H9 (cell line): Measurements from ENCODE around the gene KDM4C. TPM values are rescaled to one million over a fixed set of nuclear protein-coding genes. Genes with fewer than 3 reads are reported as not detected.

Experiments used
- DNase-seq: peaks from one replicate; pipeline ENCODE4 v3.0.0-alpha.2; 2017
- H2AFZ ChIP-seq: one replicate; pipeline ENCODE4 v1.6.1; 2013; ENCODE audit warnings: mild to moderate bottlenecking, low read length, control low read depth, moderate library complexity
- H2AK5ac ChIP-seq: 2 replicates; pipeline ENCODE4 v1.6.1; 2013; ENCODE audit warnings: low read length, control low read depth, mixed read lengths; ENCODE audit not compliant: insufficient read length
- H2BK120ac ChIP-seq: one replicate; pipeline ENCODE4 v1.6.1; 2013; ENCODE audit warnings: low read depth, mild to moderate bottlenecking, low read length, control low read depth, inconsistent platforms; ENCODE audit not compliant: poor library complexity, severe bottlenecking
- H2BK12ac ChIP-seq: 2 replicates; pipeline ENCODE4 v1.6.1; 2013; ENCODE audit warnings: low read length, control low read depth, mixed read lengths, low read depth; ENCODE audit not compliant: insufficient read length
- H2BK15ac ChIP-seq: 2 replicates; pipeline ENCODE4 v1.6.1; 2013; ENCODE audit warnings: low read depth, low read length, control low read depth
- H2BK20ac ChIP-seq: one replicate; pipeline ENCODE4 v1.6.1; 2013; ENCODE audit warnings: low read depth, mild to moderate bottlenecking, low read length, control low read depth, inconsistent platforms; ENCODE audit not compliant: poor library complexity, severe bottlenecking
- H2BK5ac ChIP-seq: 2 replicates; pipeline ENCODE4 v1.6.1; 2013; ENCODE audit warnings: low read length, control low read depth, mixed read lengths; ENCODE audit not compliant: insufficient read length
- H3K14ac ChIP-seq: 2 replicates; pipeline ENCODE4 v1.6.1; 2013; ENCODE audit warnings: low read length, control low read depth; ENCODE audit not compliant: insufficient read depth
- H3K18ac ChIP-seq: 2 replicates; pipeline ENCODE4 v1.6.1; 2013; ENCODE audit warnings: low read depth, mild to moderate bottlenecking, mixed read lengths, low read length, control low read depth; ENCODE audit not compliant: insufficient read length
- H3K23ac ChIP-seq: 2 replicates; pipeline ENCODE4 v1.6.1; 2013; ENCODE audit warnings: low read length, control low read depth, mixed read lengths, low read depth; ENCODE audit not compliant: insufficient read length
- H3K23me2 ChIP-seq: 2 replicates; pipeline ENCODE4 v1.6.1; 2013; ENCODE audit warnings: low read depth, mild to moderate bottlenecking, mixed read lengths, low read length, control low read depth; ENCODE audit not compliant: insufficient read length, poor library complexity, severe bottlenecking
- H3K27ac ChIP-seq: 2 replicates; pipeline ENCODE4 v1.5.1; 2013; ENCODE audit warnings: low read length, control low read depth, mixed read lengths, low read depth; ENCODE audit not compliant: insufficient read length
- H3K27me3 ChIP-seq: 2 replicates; pipeline ENCODE4 v1.6.1; 2013; ENCODE audit warnings: low read length, control low read depth, inconsistent platforms; ENCODE audit not compliant: insufficient read depth
- H3K4ac ChIP-seq: 2 replicates; pipeline ENCODE4 v1.6.1; 2013; ENCODE audit warnings: low read depth, mild to moderate bottlenecking, control low read depth, inconsistent platforms, low read length, moderate library complexity
- H3K4me1 ChIP-seq: 2 replicates; pipeline ENCODE4 v1.6.1; 2013; ENCODE audit warnings: low read length, control low read depth, inconsistent platforms; ENCODE audit not compliant: insufficient read depth
- H3K4me2 ChIP-seq: 2 replicates; pipeline ENCODE4 v1.6.1; 2013; ENCODE audit warnings: low read length, control low read depth, mixed read lengths; ENCODE audit not compliant: insufficient read length, insufficient read depth
- H3K56ac ChIP-seq: 2 replicates; pipeline ENCODE4 v1.6.1; 2013; ENCODE audit warnings: low read depth, mild to moderate bottlenecking, mixed read lengths, low read length, control low read depth; ENCODE audit not compliant: insufficient read length
- H3K79me1 ChIP-seq: 2 replicates; pipeline ENCODE4 v1.6.1; 2013; ENCODE audit warnings: low read depth, mild to moderate bottlenecking, moderate library complexity, low read length, control low read depth, inconsistent platforms; ENCODE audit not compliant: insufficient read depth, poor library complexity, severe bottlenecking
- H3K79me2 ChIP-seq: 2 replicates; pipeline ENCODE4 v1.6.1; 2013; ENCODE audit warnings: low read length, control low read depth, inconsistent platforms; ENCODE audit not compliant: insufficient read depth
- H3K9ac ChIP-seq: 2 replicates; pipeline ENCODE4 v1.6.1; 2013; ENCODE audit warnings: low read length, control low read depth, mixed read lengths; ENCODE audit not compliant: insufficient read length; ENCODE audit errors: extremely low read depth
- H3K9me3 ChIP-seq: one replicate; pipeline ENCODE4 v1.6.1; 2013; ENCODE audit warnings: low read depth, low read length, inconsistent platforms; ENCODE audit not compliant: control insufficient read depth
- H3T11ph ChIP-seq: one replicate; pipeline ENCODE4 v1.6.1; 2013; ENCODE audit warnings: mild to moderate bottlenecking, low read length, control low read depth, inconsistent platforms
- H4K20me1 ChIP-seq: one replicate; pipeline ENCODE4 v1.6.1; 2013; ENCODE audit not compliant: control insufficient read depth, insufficient read length, insufficient read depth
- H4K5ac ChIP-seq: 2 replicates; pipeline ENCODE4 v1.6.1; 2013; ENCODE audit warnings: low read depth, mild to moderate bottlenecking, mixed read lengths, low read length, control low read depth; ENCODE audit not compliant: insufficient read length
- H4K8ac ChIP-seq: replicated peaks from 2 replicates; pipeline ENCODE4 v1.6.1; 2013; ENCODE audit warnings: low read length, control low read depth, mixed read lengths, low read depth; ENCODE audit not compliant: insufficient read length
- H4K91ac ChIP-seq: 2 replicates; pipeline ENCODE4 v1.6.1; 2013; ENCODE audit warnings: low read depth, mild to moderate bottlenecking, moderate library complexity, mixed read lengths, low read length, control low read depth; ENCODE audit not compliant: insufficient read length
- H3K27ac Mint-ChIP-seq, 3 experiments: 2 replicates in 2 of 3; 3 replicates in 1 of 3; pipeline ENCODE4 v1.8.0; 2020 to 2021; ENCODE audit warnings: mixed read lengths in 3 of 3, mild to moderate bottlenecking in 1 of 3, moderate library complexity in 1 of 3
- H3K27me3 Mint-ChIP-seq: 2 replicates; pipeline ENCODE4 v1.8.0; 2021; ENCODE audit warnings: low read depth, mild to moderate bottlenecking, moderate library complexity, mixed read lengths
- H3K36me3 Mint-ChIP-seq, 3 experiments: 2 replicates in 2 of 3; 3 replicates in 1 of 3; pipeline ENCODE4 v1.8.0; 2020 to 2021; ENCODE audit warnings: low read depth in 3 of 3, mixed read lengths in 3 of 3; ENCODE audit not compliant: insufficient read depth in 1 of 3
- H3K4me1 Mint-ChIP-seq, 2 experiments: 2 replicates each; pipeline ENCODE4 v1.8.0; 2020; ENCODE audit warnings: mixed read lengths in 2 of 2
- H3K4me3 Mint-ChIP-seq, 2 experiments: 2 replicates in 1 of 2; 3 replicates in 1 of 2; pipeline ENCODE4 v1.8.0; 2020 to 2021; ENCODE audit warnings: mild to moderate bottlenecking in 2 of 2, mixed read lengths in 2 of 2, moderate library complexity in 1 of 2
- H3K9me3 Mint-ChIP-seq, 2 experiments: 2 replicates in 1 of 2; 3 replicates in 1 of 2; pipeline ENCODE4 v1.8.0; 2020; ENCODE audit warnings: mild to moderate bottlenecking in 2 of 2, mixed read lengths in 2 of 2, moderate library complexity in 1 of 2
- WGBS: extraction: QIAGEN DNeasy Blood & Tissue Kit; methylation state at CpG from one replicate; pipeline ENCODE4 v1.1.7; 2013; ENCODE audit warnings: missing lambda C conversion rate, low lambda C conversion rate, mixed read lengths; ENCODE audit not compliant: insufficient read length; ENCODE audit errors: extremely low coverage; 5-methylcytosine and 5-hydroxymethylcytosine counted together
- total RNA-seq: library from RNA; stranded (reverse); gene quantifications from 2 replicates; pipeline ENCODE4 v1.2.1, GENCODE V29; 2021
- TF ChIP-seq, protein P1 (sequence below): fragments of 200-600 bp; sonication (generic); conservative IDR thresholded peaks from 3 replicates; pipeline ENCODE4 v1.8.0; 2021; ENCODE audit warnings: antibody characterized with exemption, mild to moderate bottlenecking

The KDM4C gene
- total RNA-seq, 1 experiment from 2014 or later, result 24.0 TPM

DNA sequence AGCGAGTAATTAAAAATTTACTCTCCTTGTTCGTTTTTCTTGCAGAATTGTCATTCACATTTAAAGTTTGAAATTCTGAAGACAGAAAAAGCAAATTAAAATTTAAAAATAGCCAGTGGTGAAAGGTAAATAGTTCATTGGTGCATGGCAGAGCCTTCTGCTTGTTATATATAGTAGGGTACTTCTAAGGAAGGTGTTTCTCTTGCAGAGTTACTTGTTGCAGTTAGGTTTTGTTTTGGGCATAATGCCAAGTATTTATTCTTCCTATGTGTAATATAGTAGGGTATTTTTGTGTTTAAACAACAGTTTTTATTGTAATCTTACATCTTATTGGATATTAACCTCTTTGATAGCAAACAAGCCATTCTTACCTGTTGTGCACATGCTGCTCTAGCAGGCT is 179.4 kb downstream of the KDM4C start:
- Histone ChIP-seq H3K79me2 (no peaks in the 10 kb centered on the region), H2AK5ac (no peak overlapping the region), H3K23ac (no peak overlapping the region), H3K79me1 (no peaks in the 10 kb centered on the region), H3K27ac (no peak overlapping the region), H2BK12ac (no peak overlapping the region), H2BK5ac (no peak overlapping the region), H2BK120ac (no peak overlapping the region), H4K91ac (no peak overlapping the region), H3K18ac (no peak overlapping the region), H3K4ac (no peak overlapping the region), H3K23me2 (no peaks in the 10 kb centered on the region), H2BK20ac (no peak overlapping the region), H3K4me2 (no peak overlapping the region), H3K4me1 (no peaks in the 10 kb centered on the region), H4K5ac (no peak overlapping the region), H4K20me1 (no peaks in the 10 kb centered on the region), H3K9me3 (no peaks in the 10 kb centered on the region), H3K27me3 (no peaks in the 10 kb centered on the region), H3K9ac (no peak overlapping the region), H3K56ac (no peak overlapping the region), H3K14ac (no peak overlapping the region), H4K8ac (no peak overlapping the region), H3T11ph (no peak overlapping the region), H2AFZ (no peak overlapping the region), H2BK15ac (no peak overlapping the region)
- H3K27me3 Mint-ChIP-seq, result no peaks in the 10 kb centered on the region
- no peak overlapping the region for H3K27ac Mint-ChIP-seq
- DNase-seq, result no peak
- H3K4me3 Mint-ChIP-seq, result no peak overlapping the region
- H3K4me1 Mint-ChIP-seq, result no peaks in the 10 kb centered on the region
- H3K9me3 Mint-ChIP-seq, result no peaks in the 10 kb centered on the region
- H3K36me3 Mint-ChIP-seq, result peaks cover 2 to 7% (median 4%) of the 10 kb centered on the region in 3 experiments; a peak in 5 of 7 replicates
- TF ChIP-seq, protein P1, sequence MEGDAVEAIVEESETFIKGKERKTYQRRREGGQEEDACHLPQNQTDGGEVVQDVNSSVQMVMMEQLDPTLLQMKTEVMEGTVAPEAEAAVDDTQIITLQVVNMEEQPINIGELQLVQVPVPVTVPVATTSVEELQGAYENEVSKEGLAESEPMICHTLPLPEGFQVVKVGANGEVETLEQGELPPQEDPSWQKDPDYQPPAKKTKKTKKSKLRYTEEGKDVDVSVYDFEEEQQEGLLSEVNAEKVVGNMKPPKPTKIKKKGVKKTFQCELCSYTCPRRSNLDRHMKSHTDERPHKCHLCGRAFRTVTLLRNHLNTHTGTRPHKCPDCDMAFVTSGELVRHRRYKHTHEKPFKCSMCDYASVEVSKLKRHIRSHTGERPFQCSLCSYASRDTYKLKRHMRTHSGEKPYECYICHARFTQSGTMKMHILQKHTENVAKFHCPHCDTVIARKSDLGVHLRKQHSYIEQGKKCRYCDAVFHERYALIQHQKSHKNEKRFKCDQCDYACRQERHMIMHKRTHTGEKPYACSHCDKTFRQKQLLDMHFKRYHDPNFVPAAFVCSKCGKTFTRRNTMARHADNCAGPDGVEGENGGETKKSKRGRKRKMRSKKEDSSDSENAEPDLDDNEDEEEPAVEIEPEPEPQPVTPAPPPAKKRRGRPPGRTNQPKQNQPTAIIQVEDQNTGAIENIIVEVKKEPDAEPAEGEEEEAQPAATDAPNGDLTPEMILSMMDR, result no peak
- WGBS, result no CpG with 5 or more reads among the region's 2 CpGs
